Measurements from ENCODE around the gene GTSF1L.
A peak's percentile ranks its signal among the peaks of the same experiment; 100 is the strongest.

GTSF1L gene

GRCh38 chr20:43727980-43728590 is 1.3 kb upstream of the GTSF1L start:
- Histone ChIP-seq H3F3A (ENCODE audit: insufficient read depth, low read length) (peaks cover 8% of the 10 kb centered on the region), H3K27me3 (replicated peaks; ENCODE audit: insufficient read depth, low read length) (no peaks in the 10 kb centered on the region), H3K9me2 (replicated peaks; ENCODE audit: insufficient read depth, low read length) (no peaks in the 10 kb centered on the region), H3K4me1 (ENCODE audit: low read length) (peaks cover 19% of the 10 kb centered on the region), H3K27ac (ENCODE audit: low read length) (peak overlapping the region; percentile 28; the same call in 1 of the 2 replicates), H3K36me3 (replicated peaks; ENCODE audit: insufficient read depth, low read length) (no peaks in the 10 kb centered on the region), H3K4me2 (ENCODE audit: low read depth, low read length) (peak overlapping the region; percentile 7; the same call in 1 of the 2 replicates), H3K9me3 (replicated peaks; ENCODE audit: insufficient read depth, low read length) (no peaks in the 10 kb centered on the region), H2AFZ (ENCODE audit: low read length) (no peak overlapping the region), H4K20me1 (ENCODE audit: insufficient read depth, low read length) (no peaks in the 10 kb centered on the region), H3K9ac (ENCODE audit: low read length) (no peak overlapping the region), H3K79me2 (ENCODE audit: low read length) (no peaks in the 10 kb centered on the region), H3K4me3 (ENCODE audit: low read length) (no peak overlapping the region)
- peak; percentile 87 for DNase-seq
- TF ChIP-seq EZH2 (optimal IDR thresholded peaks at IDR 0.05; ENCODE audit: low read depth, low read length): no peak
- TF ChIP-seq CTCF (IDR thresholded peaks at IDR 0.05; ENCODE audit: low read length): no peak
- TF ChIP-seq EZH2phosphoT487 (IDR thresholded peaks at IDR 0.05; ENCODE audit: low read length): no peak

GRCh38 chr20:43726333-43726732 is 469 bp downstream of the GTSF1L start:
- Histone ChIP-seq H3K4me2 (ENCODE audit: low read depth, low read length) (no peak overlapping the region), H3K79me2 (ENCODE audit: low read length) (no peaks in the 10 kb centered on the region)

GRCh38 chr20:43725666-43726065 is 1.1 kb downstream of the GTSF1L start:
- TF ChIP-seq EZH2phosphoT487 (IDR thresholded peaks at IDR 0.05; ENCODE audit: low read length) (no peak), EZH2 (optimal IDR thresholded peaks at IDR 0.05; ENCODE audit: low read depth, low read length) (no peak), CTCF (IDR thresholded peaks at IDR 0.05; ENCODE audit: low read length) (no peak)

More at GRCh38 chr20:43726333-43726732, 469 bp downstream of the GTSF1L start:
- peaks cover 6% of the 10 kb centered on the region for H3F3A ChIP-seq (ENCODE audit: insufficient read depth, low read length)
- H4K20me1 ChIP-seq (ENCODE audit: insufficient read depth, low read length): no peaks in the 10 kb centered on the region
- H3K9ac ChIP-seq (ENCODE audit: low read length): no peak overlapping the region
- peaks cover 15% of the 10 kb centered on the region for H3K4me1 ChIP-seq (ENCODE audit: low read length)
- H3K27me3 ChIP-seq (replicated peaks; ENCODE audit: insufficient read depth, low read length): no peaks in the 10 kb centered on the region
- TF ChIP-seq EZH2phosphoT487 (IDR thresholded peaks at IDR 0.05; ENCODE audit: low read length) (no peak), CTCF (IDR thresholded peaks at IDR 0.05; ENCODE audit: low read length) (no peak), EZH2 (optimal IDR thresholded peaks at IDR 0.05; ENCODE audit: low read depth, low read length) (no peak)
- no peaks in the 10 kb centered on the region for H3K36me3 ChIP-seq (replicated peaks; ENCODE audit: insufficient read depth, low read length)
- no peak overlapping the region for H3K27ac ChIP-seq (ENCODE audit: low read length)
- no peak overlapping the region for H3K4me3 ChIP-seq (ENCODE audit: low read length)
- no peaks in the 10 kb centered on the region for H3K9me3 ChIP-seq (replicated peaks; ENCODE audit: insufficient read depth, low read length)
- no peak overlapping the region for H2AFZ ChIP-seq (ENCODE audit: low read length)
- no peaks in the 10 kb centered on the region for H3K9me2 ChIP-seq (replicated peaks; ENCODE audit: insufficient read depth, low read length)
- DNase-seq: no peak

More at GRCh38 chr20:43725666-43726065, 1.1 kb downstream of the GTSF1L start:
- no peak overlapping the region for H3K4me3 ChIP-seq (ENCODE audit: low read length)
- H3K36me3 ChIP-seq (replicated peaks; ENCODE audit: insufficient read depth, low read length): no peaks in the 10 kb centered on the region
- no peak overlapping the region for H3K4me2 ChIP-seq (ENCODE audit: low read depth, low read length)
- H3F3A ChIP-seq (ENCODE audit: insufficient read depth, low read length): peaks cover 6% of the 10 kb centered on the region
- no peaks in the 10 kb centered on the region for H3K9me2 ChIP-seq (replicated peaks; ENCODE audit: insufficient read depth, low read length)
- no peak for DNase-seq
- H3K27ac ChIP-seq (ENCODE audit: low read length): no peak overlapping the region
- no peaks in the 10 kb centered on the region for H3K79me2 ChIP-seq (ENCODE audit: low read length)
- H3K9me3 ChIP-seq (replicated peaks; ENCODE audit: insufficient read depth, low read length): no peaks in the 10 kb centered on the region
- H2AFZ ChIP-seq (ENCODE audit: low read length): no peak overlapping the region
- H3K27me3 ChIP-seq (replicated peaks; ENCODE audit: insufficient read depth, low read length): no peaks in the 10 kb centered on the region
- H4K20me1 ChIP-seq (ENCODE audit: insufficient read depth, low read length): no peaks in the 10 kb centered on the region
- peaks cover 15% of the 10 kb centered on the region for H3K4me1 ChIP-seq (ENCODE audit: low read length)
- no peak overlapping the region for H3K9ac ChIP-seq (ENCODE audit: low read length)

All from MM.1S (cell line).